Fibroblast of skin of scalp (primary cell): ENCODE results near the gene IGSF9.
"Not testable (repeated sequence)": the region's sequence is repeated elsewhere in the genome, so short reads cannot be mapped to it uniquely, and the experiment has no call there.

ENCODE experiments used
- DNase-seq: peaks from one replicate; pipeline ENCODE4 v3.0.0-alpha.2; 2013

Gene IGSF9

DNA sequence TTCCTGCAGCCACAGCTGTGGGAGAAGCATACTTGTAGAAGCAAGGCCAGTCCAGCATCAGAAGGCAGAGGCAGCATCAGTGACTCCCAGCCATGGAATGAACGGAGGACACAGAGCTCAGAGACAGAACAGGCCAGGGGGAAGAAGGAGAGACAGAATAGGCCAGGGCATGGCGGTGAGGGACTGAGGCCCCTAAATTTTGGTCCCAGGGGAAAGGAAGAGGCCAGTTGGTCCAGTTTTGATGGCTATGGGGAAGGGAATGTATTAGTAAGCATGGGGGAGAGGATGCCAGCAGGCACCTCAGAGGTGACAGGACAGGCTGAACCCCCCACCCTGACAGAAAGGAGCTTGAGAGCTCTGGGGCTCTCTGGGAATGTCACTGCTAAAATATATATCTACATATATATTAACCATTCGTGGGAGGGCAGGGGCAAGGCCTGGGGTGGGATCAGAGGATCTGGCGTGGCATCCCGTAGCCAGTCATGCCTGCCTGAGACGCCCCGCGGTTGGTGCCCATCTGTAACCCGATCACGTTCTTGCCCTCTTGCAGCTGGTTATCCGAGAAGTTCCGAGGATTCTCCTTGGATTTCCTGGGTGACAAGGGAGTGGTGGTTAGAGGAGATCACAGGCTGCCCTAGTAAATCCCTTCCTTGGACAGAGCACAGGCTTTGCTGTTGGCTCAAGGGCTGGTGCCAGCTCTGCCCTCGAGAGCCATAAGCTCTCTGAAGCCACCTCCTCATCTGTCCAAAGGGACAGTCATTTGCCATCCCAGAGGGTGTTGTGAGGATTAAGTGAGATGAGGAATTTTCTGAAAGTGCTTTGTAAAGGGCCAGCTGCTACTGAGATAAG, 26.8 kb downstream of the IGSF9 start:
- peak; percentile 58 for DNase-seq

DNA sequence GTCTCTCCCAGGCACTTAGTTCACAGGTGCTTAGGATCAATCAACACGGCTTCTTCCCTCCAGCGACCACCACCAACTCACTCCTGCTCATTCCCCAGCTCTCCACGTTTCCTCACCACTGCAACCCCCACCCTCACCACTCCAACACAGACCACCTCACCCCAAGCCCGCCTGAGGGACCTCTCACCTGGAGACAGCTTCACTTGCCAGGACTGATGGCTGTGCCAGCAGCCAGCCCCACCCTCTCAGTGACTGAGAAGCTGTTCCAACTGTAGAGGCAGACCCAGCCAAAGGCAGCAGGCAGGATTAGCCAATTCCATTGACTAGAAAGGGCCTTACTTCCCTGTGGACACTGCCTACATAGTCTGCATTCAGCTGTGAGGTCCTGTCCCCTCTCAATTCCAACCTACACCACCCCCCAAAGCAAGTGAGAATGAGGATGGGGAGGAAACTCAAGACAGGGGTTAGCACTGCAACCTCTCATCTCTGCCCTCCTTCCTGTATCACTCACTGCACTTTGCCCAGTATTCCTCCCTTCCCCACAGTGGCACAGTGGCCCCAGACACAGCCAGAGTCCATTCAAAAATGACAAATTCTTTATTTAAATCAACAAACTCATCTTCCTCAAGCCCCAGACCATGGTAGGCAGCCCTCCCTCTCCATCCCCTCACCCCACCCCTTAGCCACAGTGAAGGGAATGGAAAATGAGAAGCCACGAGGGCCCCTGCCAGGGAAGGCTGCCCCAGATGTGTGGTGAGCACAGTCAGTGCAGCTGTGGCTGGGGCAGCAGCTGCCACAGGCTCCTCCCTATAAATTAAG, 27.7 kb downstream of the IGSF9 start:
- DNase-seq, result no peak

DNA sequence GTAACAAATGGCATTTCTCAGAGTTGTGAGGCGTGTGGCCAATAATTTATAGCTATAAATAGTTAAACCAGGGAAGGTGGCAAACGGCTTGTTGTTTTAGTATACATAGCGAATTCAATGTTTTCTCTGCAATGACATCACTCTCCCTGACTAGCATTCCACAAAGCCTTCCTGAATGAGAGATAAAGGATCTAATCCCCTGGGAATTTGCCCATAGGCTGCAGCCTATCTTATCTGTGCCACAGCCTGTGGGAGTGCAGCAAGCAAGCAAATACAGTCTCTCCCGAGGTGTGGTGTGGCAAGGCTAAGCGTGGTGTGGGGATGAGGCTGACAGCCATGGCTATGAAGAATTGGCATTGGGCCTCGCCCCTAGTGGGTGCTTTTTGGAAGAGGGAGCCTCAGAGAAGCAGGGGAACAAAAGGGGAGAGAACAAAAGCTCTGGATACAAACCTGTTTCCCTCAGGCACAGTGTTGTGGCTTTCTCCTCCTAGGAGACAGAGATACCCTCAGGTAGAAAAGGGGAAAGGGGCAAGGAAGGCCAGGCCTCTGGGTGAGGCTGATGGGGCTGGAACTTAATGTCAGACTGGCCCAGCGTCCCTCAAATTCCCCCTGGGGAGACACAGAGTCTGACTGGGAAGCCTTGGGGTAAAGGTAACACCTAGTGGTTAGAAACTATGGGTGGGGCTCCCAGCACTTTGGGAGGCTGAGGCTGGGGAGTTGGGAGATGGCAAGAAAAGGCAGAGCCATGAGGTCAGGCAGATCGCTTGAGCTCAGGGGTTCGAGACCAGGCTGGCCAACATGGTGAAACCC, 29.0 kb downstream of the IGSF9 start:
- peak; percentile 96 for DNase-seq

DNA sequence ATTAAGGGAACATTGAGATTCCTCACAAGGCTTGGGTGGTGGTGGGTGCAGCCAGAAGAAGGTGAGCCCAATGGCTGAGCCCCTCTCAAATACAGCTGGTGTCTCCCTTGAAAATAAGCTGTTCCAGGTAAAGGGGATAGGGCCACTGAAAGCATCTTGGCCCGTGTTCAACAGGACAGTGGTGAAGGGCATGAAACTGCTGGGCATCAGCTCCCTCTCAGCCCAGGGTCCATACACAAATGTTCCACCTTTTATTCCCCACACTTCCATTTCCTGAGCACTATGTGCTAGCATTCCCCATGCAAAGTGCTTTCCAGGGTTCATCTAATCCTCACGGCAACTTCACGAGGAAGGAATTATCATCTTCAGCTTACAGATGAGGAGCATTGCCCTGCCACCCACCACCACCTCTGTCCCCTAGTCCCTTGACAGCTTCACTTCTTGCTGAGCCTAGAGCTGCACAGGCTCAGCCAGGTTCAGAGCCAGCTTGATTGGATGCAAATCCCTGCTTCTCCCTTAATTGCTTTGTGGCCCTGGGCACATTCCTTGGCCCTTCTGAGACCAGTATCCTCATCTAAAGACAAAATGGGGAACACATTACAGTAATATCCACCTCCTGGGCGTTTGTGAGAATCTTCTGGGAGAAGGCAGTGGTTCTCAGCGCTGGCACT, 29.7 kb downstream of the IGSF9 start:
- DNase-seq, result no peak

DNA sequence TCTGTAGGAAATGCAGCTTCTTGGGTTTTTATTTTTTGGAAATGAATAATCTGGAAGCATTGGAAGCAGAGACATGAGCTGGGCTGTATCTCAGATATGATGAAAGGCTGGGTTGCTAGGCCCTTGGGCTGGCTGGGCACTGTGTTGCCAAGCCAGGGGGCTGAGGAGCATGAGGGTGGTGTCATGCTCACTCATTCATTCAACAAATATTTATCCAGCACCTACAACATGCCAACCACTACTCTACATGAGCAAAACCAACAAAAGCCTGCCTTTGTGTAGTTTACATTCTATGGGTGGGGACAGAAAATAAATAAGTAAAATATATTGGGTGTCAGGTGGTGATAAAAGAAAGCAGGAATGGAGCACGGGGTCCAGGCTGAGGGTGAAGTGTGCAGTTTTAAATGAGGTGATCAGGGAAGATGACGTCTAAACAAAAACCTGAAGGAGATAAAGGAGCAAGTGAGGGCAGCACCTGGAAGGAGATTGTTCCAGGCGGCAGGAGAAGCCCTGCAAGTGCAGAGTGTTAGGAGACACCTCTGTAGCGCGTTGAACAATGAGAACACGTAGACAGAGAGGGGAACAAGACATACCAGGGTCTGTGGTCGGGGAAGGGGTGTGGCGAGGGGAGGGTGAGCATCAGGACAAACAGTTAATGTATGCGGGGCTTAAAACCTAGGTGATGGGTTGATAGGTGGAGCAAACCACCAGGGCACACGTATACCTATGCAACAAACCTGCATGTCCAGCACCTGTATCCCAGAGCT, 31.0 kb downstream of the IGSF9 start:
- no peak for DNase-seq

DNA sequence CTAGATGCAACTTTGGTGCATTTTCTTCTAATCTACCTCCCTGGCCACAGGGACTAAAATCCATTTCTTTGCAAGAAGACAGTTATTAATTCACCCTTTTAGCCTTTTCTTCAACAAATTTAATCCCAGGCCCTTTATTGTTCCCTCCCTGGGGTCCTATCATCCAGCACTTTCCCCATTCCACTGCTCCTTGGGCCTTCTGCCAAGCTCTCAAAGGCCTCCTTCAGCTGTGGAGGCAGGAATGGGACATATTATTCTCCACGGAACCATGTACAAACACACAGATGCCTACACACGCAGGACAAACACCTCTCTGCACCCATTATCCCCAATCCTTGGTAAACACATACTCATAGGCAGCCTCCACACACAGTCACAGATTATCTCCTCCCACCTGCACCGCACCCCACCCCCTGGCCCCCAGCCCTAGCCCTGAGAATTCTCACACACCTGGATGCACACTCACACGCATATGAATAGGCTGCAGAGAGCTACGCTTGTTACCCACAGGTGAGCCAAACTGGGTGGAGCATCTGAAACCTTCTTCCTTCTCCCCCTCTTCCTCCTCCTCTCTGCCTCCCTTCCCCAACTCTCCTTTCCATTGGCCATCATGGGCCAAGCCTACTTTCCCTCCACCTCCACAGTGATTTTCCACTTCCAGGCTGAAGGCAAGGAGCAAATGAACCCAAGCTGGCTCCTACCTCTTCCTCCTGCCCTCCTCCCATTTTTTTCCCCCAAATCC, 31.8 kb downstream of the IGSF9 start:
- DNase-seq, result peak; percentile 31

DNA sequence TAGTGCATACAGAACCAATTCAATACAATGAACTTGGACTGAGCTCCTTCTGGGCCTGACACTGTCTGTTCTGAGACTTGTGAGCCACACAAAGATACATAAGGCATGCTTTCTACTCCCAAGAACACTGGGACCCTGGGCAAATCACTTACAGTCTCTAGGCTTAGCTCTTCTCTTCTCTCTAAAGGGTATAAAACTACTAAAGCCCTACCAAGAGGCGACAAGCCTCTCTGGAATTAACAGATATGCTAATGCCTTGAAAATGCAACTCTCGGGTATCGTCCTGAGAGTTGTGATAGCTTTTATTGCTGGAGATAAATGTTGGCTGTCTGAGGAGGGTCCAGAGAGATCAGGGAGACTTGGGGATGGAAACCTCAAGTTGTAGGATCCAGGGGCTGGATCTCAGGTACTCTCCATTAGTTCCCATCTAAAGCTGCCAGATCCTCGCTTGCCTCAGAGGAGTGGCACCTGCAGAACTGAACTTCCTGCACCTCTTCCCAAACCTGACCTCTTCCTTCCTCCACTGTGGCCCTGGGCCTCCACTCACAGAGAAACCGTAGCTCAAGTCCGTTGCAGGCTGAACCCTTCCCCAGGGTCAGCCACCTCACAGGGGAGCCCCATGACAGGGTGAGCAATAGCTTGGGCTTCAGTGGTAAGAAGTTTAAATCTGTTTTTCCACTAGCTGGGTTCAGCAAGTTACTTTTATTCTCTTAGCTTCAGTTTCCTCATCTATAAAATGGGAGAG, 33.9 kb downstream of the IGSF9 start:
- no peak for DNase-seq

DNA sequence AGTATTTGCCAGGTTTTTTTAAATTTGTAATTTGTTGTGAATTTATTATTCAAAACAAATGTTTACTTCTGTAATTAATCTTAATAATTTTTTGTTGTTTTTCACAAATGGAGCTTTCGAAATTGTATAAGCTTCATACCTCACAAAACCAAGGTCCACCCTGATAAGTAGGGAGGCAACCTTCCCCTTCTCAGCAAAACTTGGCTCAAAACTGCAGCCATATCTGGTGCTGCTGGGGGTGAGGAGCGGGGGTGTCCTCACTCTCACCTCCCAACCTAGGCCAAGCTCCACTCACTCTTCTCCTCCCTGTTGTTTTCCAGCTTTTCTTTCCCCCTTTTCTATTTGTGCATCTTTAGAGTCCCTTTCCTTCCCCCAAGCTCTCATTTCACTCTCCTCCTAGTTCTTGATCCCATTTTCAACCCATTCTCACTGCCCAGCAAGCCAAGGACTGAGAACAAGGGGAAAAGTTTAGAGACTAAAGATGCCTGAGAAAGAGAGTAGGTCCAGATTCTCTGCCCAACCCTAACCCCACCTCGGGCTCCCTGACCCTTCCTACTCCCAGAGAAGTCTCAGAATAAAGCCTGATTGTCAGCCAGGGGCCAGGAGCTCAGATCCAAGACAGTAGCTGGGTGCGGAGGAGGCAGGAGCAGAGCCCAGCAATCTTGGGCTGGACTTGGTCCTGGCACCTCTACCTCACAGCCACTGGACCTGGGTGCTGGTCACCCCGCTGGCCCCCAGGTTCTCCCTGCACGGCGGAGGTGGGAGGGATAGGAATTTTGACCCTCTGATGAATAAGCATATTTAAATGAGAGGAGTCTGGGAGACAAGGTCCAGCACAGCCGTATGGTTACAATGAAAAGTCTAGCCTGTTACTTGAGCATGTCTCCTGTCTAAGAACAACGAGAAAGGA, 37.1 kb downstream of the IGSF9 start:
- DNase-seq, result no peak

DNA sequence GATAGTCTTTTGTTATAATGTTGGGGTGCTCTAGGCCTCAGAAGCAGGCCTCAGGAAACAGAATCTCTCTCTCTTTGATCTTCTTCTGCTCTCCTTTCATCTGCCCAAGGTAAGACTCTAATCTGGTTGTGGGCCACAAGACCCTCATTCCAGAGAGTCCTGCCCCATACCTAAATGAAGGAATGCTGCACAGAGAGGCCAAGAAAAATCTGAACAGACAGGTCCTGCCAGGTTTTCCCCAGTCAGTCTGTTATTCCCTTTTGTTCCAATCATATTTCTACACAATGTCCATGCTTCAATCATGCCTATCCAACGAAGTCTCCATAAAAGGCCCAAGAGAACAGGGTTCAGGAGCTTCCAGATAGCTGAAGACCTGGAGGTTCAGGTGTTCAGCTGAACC, 38.5 kb downstream of the IGSF9 start:
- DNase-seq, result no peak

DNA sequence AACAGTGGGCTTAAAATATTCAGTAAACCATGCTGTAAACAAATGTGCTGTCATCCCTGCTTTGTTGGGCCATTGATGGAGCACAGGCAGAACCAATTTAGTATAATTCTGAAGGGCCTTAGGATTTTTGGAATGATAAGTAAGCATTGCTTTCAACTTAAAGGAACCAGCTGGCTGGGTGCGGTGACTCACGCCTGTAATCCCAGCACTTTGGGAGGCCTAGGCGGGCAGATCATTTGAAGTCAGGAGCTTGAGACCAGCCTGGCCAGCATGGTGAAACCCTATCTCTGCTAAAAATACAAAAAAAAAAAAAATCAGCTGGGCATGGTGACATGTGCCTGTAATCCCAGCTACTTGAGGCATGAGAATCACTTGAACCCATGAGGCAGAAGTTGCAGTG, 41.4 kb downstream of the IGSF9 start:
- DNase-seq, result not testable (repeated sequence)

DNA sequence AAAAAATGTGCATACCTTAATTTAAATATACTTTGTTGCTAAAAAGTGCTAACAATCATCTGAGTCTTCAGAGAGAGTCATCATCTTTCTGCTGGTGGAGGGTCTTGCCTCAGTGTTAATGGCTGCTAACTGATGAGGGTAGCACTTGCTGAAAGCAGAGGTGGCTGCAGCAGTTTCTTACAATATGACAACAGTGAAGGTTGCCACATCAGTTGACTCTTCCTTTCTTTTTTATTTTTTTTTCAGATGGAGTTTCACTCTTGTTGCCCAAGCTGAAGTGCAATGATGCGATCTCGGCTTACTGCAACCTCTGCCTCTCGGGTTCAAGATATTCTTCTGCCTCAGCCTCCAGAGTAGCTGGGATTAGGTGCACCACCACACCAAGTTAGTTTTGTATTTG, 42.9 kb downstream of the IGSF9 start:
- DNase-seq, result no peak

DNA sequence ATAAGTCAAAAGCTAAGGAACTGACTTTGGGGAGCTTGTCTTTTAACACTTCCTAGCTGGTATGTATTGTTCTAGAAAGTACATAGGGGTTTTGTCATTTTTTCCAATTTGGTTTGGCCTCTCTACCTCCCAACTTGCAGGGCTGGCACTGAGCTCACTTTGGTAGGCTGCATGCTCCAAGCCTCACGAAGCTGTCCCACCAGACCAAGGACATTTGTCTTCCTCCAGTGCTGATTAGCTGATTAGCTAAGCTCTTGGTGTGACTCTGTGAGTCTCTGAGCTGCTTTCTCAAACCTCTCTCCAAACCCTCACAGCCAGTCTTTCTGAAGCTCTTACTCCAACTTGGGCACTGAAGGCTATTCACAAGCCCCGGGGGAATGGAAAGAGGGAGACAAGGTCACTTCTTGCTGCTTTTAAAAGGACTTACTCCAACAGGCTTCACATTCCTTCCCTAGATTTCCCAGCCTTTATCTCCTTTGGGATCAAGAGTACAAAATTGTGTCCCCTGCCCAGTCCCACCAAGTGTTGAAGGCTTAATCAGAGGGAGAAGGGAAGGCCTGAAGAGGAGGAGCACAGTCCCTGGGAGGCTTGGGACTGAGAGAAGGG, 44.6 kb downstream of the IGSF9 start:
- no peak for DNase-seq

DNA sequence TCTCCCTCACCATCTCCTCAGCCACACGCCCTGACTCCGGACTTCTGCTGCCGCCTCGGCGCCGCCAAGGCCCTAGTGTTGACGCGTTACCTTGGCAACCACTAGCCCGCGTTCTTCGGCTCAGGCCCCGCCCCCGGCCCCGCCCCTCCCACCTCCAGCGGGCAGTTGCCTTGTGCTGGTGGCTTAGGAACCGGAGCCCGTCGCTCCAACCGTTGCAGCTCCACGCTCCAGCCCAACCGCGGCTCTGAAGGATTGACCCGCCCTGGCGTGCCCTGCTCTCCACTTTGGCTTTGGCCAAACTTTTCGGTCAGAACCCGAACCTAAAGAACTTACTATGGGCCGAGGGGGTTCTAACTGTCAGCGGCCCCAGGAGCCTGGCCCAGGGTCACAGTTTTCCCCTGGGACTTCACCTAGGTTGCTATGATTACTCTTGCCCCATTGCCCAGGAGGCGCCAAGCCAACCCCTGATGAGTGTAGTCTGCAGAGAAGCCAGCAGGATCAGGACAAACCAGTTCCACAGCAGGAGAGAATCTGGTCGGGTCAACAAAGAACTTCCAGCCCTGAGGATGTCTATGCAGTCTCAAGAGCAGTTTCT, 45.2 kb downstream of the IGSF9 start, which contains the start of gene CFAP45:
CFAP45 (minus strand) TSS at position 80 of the 595 bp plus-strand sequence; CDS start at position 13, 67 bp downstream.
- peak; percentile 63 for DNase-seq

DNA sequence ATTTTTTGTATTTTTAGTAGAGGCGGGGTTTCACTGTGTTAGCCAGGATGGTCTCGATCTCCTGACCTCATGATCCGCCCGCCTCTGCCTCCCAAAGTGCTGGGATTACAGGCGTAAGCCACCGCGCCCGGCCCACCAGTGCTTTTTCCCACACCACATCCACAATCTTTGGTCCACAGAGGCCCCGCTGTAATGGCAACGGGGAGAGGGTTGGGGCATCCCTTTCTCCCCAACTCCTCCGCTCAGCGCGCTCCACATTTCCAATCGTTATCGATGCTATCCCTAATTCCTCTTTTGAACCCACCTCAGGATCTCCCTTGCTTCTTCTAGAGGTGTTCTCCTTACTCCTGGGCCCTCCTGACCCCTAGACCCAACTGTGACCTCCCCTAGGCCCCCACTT, 45.8 kb downstream of the IGSF9 start:
- not testable (repeated sequence) for DNase-seq

DNA sequence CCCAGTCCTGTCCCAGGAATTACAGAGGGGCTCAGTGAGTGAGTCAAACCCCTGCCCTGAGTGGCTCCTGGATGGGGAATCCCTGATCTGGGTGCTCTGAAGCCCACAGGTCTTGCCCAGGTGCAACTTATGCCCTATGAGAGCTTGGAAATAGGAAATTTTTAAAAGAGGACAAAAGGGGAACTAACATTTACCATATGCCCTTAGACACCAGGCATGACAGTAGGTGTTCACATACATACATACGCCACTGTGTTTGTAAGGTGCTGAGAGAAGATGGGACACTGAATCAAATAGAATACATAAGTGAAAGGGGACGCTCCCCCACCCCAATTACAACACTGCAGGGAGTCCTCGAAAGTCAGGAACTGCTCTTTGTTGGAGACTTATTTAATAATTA, 46.9 kb downstream of the IGSF9 start:
- DNase-seq, result no peak

DNA sequence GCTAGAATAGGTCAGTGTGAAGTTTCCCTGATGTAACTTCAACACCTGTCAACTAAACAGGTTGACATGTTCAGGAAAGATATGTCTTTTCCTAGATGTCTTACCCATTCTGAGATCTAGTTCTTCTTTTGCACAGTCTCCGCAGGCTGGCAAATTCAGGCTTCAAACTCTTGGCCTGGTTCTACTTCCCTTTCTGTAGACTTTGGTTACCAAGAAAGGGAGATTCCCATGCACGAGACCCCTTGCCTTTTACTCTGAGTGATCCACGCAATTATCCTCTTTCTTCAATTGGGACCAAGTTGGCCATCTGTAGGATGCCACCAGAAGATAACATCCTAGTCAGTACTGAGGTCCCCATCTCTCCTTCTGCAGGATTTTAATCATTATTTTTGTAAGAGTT, 47.5 kb downstream of the IGSF9 start:
- DNase-seq, result no peak

DNA sequence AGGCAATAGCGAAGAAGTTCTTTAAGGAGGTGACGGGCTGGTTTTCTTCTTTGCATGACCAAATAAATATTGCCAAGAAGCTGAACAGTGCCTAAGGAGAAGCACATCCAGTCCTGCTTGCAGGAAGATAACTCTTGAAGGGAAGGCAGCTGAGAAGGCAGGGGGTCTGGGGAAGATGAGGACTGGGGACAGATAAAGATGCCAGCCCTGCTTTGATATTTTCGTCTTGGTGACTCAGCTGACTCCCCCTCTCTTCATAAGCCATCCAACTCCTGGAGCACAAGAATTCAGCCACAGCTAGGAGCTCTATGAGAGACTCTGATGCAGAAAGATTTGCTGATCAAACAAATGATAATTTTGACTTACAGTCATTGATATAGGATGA, 48.9 kb downstream of the IGSF9 start:
- no peak for DNase-seq
